Measurements from ENCODE around the gene PGAM4. TPM values are rescaled to one million over a fixed set of nuclear protein-coding genes. Genes with fewer than 3 reads are reported as not detected.
"Not testable (repeated sequence)": the region's sequence is repeated elsewhere in the genome, so short reads cannot be mapped to it uniquely, and the experiment has no call there.

PGAM4 gene
- total RNA-seq, 2 donors from 2014 or later, result 0.51 TPM; not detected in 1

GRCh38 chrX:77924320-77924859 lies 45.0 kb downstream of the PGAM4 start:
- H3K9me3 ChIP-seq (ENCODE audit: control insufficient read depth, low read length), result no peaks in the 10 kb centered on the region
- H3K27me3 ChIP-seq (ENCODE audit: control insufficient read depth, insufficient read depth, low read length, poor library complexity, severe bottlenecking), result no peaks in the 10 kb centered on the region
- no peak overlapping the region for H3K4me3 ChIP-seq (ENCODE audit: low read length)
- 80 to 99% methylated on average over 1 to 7 of the region's 8 CpGs for WGBS, 2 experiments (ENCODE audit: insufficient coverage in 1 of 2, insufficient read length in 1 of 2)
- no peak overlapping the region for H3K27ac ChIP-seq (ENCODE audit: low read depth, low read length)
- Mint-ChIP-seq H3K9me3 (peaks cover 46% of the 10 kb centered on the region), H3K4me3 (no peak overlapping the region), H3K27ac (no peak overlapping the region), H3K4me1 (no peaks in the 10 kb centered on the region), H3K36me3 (ENCODE audit: low read depth) (no peaks in the 10 kb centered on the region), H3K27me3 (ENCODE audit: insufficient read depth) (no peaks in the 10 kb centered on the region)
- H3K9ac ChIP-seq (ENCODE audit: extremely low read depth, low read length, poor library complexity, severe bottlenecking), result no peak overlapping the region
- H3K36me3 ChIP-seq (ENCODE audit: control insufficient read depth, insufficient read depth, low read length), result no peaks in the 10 kb centered on the region
- no peak for DNase-seq
- TF ChIP-seq CTCF (conservative IDR thresholded peaks at IDR 0.05), result no peak
- H3K4me1 ChIP-seq (ENCODE audit: control insufficient read depth, insufficient read depth, low read length), result no peaks in the 10 kb centered on the region

DNA sequence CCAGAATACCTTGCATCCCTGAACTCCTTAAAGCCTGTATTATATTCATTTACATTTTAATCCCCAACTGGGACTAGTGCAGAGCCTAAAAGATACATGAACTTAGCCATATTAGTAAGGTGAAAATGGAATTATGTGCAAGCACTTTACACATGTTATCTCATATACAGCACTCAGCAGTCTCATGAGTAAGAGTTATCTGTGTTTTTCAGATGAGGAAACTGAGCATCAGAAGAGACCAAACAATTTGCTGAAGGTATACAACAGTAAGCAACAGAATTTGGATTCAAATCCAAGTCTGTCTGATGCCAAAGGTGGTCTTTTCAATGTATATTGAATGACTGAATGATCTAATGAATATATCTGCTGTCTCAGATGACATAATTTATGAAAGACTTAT lies 46.7 kb downstream of the PGAM4 start:
- no peaks in the 10 kb centered on the region for H3K36me3 Mint-ChIP-seq (ENCODE audit: low read depth)
- H3K4me1 Mint-ChIP-seq, result no peaks in the 10 kb centered on the region
- DNase-seq, result no peak
- no peak for TF ChIP-seq CTCF (conservative IDR thresholded peaks at IDR 0.05)
- no peak overlapping the region for H3K27ac Mint-ChIP-seq
- no peaks in the 10 kb centered on the region for H3K4me1 ChIP-seq (ENCODE audit: control insufficient read depth, insufficient read depth, low read length)
- no peak overlapping the region for H3K4me3 ChIP-seq (ENCODE audit: low read length)
- H3K36me3 ChIP-seq (ENCODE audit: control insufficient read depth, insufficient read depth, low read length), result no peaks in the 10 kb centered on the region
- H3K27ac ChIP-seq (ENCODE audit: low read depth, low read length), result no peak overlapping the region
- no peaks in the 10 kb centered on the region for H3K9me3 ChIP-seq (ENCODE audit: control insufficient read depth, low read length)
- no peaks in the 10 kb centered on the region for H3K27me3 Mint-ChIP-seq (ENCODE audit: insufficient read depth)
- no peaks in the 10 kb centered on the region for H3K27me3 ChIP-seq (ENCODE audit: control insufficient read depth, insufficient read depth, low read length, poor library complexity, severe bottlenecking)
- peaks cover 37% of the 10 kb centered on the region for H3K9me3 Mint-ChIP-seq
- H3K9ac ChIP-seq (ENCODE audit: extremely low read depth, low read length, poor library complexity, severe bottlenecking), result no peak overlapping the region
- no peak overlapping the region for H3K4me3 Mint-ChIP-seq

GRCh38 chrX:77919370-77919769 lies 50.1 kb downstream of the PGAM4 start:
- not testable (repeated sequence) for H3K4me3 ChIP-seq (ENCODE audit: low read length); DNase-seq; H3K27ac ChIP-seq (ENCODE audit: low read depth, low read length); H3K4me3 Mint-ChIP-seq; H3K4me1 ChIP-seq (ENCODE audit: control insufficient read depth, insufficient read depth, low read length); H3K27me3 ChIP-seq (ENCODE audit: control insufficient read depth, insufficient read depth, low read length, poor library complexity, severe bottlenecking); H3K36me3 ChIP-seq (ENCODE audit: control insufficient read depth, insufficient read depth, low read length); H3K9ac ChIP-seq (ENCODE audit: extremely low read depth, low read length, poor library complexity, severe bottlenecking); H3K36me3 Mint-ChIP-seq (ENCODE audit: low read depth); H3K4me1 Mint-ChIP-seq; H3K27ac Mint-ChIP-seq; H3K9me3 ChIP-seq (ENCODE audit: control insufficient read depth, low read length); H3K27me3 Mint-ChIP-seq (ENCODE audit: insufficient read depth)
- WGBS, 2 experiments (ENCODE audit: insufficient coverage in 1 of 2, insufficient read length in 1 of 2), result 85% methylated on average over 6 of the region's 6 CpGs; no CpG with 5 or more reads in 1 of the 2 experiments
- peaks cover 44% of the 10 kb centered on the region for H3K9me3 Mint-ChIP-seq

DNA sequence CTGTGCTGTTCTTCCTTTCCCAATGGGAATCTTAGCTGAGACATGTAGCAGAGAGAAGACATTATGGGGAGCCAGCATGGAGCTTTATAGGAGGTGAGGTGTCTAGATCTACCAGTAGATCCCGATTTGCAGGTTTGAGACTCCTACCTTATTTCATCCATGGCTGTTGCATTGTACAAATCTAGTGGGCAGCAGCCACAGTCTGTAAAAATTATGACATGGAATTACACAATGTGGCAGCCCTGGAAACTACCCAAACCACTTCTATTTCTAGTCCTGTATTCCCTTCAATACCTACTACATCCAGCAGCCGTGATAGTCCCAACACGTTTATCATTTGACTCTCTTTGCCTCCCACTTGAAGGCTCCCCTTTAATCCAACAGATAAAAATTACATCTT lies 50.9 kb downstream of the PGAM4 start:
- WGBS, 2 experiments (ENCODE audit: insufficient coverage in 1 of 2, insufficient read length in 1 of 2), result 89 to 100% methylated on average over 1 to 3 of the region's 3 CpGs
- Mint-ChIP-seq H3K9me3 (peaks cover 41% of the 10 kb centered on the region), H3K4me1 (no peaks in the 10 kb centered on the region), H3K4me3 (no peak overlapping the region), H3K27ac (no peak overlapping the region), H3K27me3 (ENCODE audit: insufficient read depth) (no peaks in the 10 kb centered on the region), H3K36me3 (ENCODE audit: low read depth) (no peaks in the 10 kb centered on the region)
- H3K4me3 ChIP-seq (ENCODE audit: low read length), result no peak overlapping the region
- no peak overlapping the region for H3K27ac ChIP-seq (ENCODE audit: low read depth, low read length)
- H3K27me3 ChIP-seq (ENCODE audit: control insufficient read depth, insufficient read depth, low read length, poor library complexity, severe bottlenecking), result no peaks in the 10 kb centered on the region
- TF ChIP-seq CTCF (conservative IDR thresholded peaks at IDR 0.05), result no peak
- DNase-seq, result no peak
- no peaks in the 10 kb centered on the region for H3K4me1 ChIP-seq (ENCODE audit: control insufficient read depth, insufficient read depth, low read length)
- no peak overlapping the region for H3K9ac ChIP-seq (ENCODE audit: extremely low read depth, low read length, poor library complexity, severe bottlenecking)
- H3K36me3 ChIP-seq (ENCODE audit: control insufficient read depth, insufficient read depth, low read length), result no peaks in the 10 kb centered on the region
- H3K9me3 ChIP-seq (ENCODE audit: control insufficient read depth, low read length), result no peaks in the 10 kb centered on the region
